NCI-H748 treated with DMSO at 0.1 percent for 48 hours (cell line): ENCODE results near the gene MCF2L.

ENCODE experiments used
- DNase-seq: peaks from one replicate; lab custom pipeline; 2025; lab: John Stamatoyannopoulos, UW

MCF2L gene

GRCh38 chr13:112951674-112952371 lies 17.2 kb upstream of the MCF2L start:
- DNase-seq = no peak

GRCh38 chr13:112952759-112953551 lies 16.1 kb upstream of the MCF2L start:
- DNase-seq = no peak

- no peak for DNase-seq
These were observed 15.2 kb upstream of the MCF2L start for GRCh38 chr13:112953591-112954487.

DNA sequence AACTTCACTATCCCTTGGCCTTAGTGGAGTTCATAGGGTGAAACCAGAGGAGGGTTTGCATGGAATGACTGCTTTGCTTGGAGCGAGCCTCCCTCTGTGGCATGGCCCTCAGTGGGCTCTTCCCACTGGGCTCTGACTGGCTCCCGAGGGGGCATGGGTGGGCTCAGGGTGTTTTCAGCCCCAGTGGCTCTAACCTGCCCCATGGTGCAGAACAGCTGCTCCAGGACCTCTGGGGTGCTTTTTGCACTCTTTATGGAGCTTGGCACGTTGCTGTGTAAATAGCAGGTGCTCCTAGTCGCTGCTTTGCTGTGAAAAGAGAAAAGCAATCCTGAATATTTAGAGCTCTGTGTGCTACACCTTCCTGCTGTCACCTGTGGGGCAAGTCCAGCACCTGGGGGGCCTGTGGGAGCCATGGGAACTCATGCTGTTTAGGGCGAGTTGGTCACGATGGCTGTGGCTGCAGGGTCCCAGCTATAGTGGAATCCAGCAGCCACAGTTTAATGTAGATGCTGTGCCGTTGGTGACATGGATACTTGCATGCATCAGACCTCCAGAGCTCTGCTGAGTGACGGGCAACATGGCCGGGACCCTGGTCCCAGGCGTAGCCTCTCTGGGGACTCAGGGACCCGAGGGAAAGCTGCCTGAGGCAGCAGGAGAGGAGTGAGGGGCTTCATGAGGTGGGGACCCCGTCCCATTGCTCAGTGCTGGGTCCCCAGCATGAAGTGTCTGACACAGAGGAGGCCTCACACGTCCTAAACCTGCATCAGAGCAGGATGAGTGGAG lies 14.3 kb upstream of the MCF2L start:
- no peak for DNase-seq

DNA sequence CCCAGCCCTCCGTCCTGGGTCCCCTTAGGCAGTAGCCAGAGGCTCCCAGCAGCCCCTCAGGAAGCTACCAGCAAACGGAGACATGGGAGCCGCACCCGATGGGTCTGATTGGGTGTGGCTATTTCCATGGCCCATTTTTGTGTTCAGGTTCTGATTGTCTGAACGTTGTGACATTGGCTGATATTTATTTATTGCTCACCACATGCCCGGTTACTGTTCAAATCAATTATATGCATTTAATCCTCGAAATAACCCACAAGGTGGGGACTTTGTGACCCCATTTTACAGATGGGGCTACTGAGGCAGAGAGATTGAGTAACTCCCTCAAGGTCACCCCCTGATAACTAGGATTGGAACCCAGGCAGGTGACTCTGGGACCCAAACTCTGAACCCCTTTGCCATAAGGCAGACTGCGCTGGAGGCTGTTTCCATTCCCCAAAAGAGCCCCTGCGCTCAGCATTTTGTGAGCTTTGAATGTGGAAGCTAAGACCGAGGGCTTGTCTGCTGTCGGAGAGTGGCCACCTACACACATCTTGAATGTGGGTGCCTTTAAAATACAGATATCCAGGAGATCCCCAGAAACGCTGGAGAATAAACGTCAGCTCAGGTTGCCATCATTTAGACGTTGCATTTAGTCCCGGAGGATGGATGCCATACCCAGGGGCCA lies 13.6 kb upstream of the MCF2L start:
- no peak for DNase-seq

DNA sequence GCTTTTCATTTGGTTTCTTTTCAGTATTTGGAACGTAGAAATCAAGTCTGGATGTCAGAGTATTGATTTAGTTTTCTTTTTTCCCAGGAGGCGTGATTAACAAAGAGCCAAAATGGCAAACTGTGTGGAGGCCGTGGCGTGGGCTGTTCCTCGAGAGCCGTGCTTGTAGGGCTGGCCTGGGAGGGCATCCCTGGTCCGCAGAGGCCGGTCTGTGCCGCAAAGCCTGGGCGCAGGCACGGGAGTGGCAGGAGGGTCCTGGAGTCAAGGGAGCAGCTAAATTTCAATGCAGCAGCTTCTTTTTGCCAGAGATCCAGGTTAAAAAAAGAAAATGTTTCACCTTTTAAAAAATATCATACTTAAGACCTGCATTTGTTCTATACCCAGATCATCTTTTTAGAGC lies 13.1 kb upstream of the MCF2L start:
- no peak for DNase-seq

DNA sequence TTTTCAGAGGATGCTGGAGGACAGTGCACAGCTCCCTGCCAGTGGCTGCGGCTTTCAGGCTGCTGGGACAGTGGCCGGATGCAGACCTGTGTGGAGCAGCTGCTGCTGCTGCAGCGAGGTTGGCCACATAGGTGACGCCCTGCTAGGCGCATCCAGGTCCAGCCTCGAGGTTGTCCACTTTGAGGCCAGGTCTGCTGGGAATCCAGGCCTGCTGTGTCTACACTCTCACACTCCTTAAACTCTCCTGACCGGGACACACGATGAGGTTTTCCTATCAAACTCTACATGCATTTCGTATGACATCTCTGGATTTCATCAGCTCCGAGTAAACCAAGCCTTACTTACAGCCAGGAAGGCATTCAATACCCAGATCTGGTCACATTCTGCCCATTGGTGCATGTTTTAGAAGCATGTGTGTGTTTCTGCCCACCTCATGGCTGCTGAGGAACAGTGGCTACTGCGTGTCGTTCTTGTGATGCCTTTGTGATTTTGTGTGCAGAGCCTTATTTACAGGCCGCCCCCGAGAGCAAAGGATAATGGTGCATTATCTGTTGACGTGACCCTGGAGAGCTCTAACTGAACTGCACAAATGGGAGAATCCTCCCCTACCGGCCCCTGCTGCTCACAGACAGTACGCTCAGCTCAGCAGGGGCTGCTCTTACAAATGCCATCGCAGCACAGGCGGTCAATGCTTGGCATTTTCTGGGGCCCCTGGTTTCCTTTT lies 12.3 kb upstream of the MCF2L start:
- DNase-seq = no peak

GRCh38 chr13:112957295-112957677 lies 11.7 kb upstream of the MCF2L start:
- no peak for DNase-seq

DNA sequence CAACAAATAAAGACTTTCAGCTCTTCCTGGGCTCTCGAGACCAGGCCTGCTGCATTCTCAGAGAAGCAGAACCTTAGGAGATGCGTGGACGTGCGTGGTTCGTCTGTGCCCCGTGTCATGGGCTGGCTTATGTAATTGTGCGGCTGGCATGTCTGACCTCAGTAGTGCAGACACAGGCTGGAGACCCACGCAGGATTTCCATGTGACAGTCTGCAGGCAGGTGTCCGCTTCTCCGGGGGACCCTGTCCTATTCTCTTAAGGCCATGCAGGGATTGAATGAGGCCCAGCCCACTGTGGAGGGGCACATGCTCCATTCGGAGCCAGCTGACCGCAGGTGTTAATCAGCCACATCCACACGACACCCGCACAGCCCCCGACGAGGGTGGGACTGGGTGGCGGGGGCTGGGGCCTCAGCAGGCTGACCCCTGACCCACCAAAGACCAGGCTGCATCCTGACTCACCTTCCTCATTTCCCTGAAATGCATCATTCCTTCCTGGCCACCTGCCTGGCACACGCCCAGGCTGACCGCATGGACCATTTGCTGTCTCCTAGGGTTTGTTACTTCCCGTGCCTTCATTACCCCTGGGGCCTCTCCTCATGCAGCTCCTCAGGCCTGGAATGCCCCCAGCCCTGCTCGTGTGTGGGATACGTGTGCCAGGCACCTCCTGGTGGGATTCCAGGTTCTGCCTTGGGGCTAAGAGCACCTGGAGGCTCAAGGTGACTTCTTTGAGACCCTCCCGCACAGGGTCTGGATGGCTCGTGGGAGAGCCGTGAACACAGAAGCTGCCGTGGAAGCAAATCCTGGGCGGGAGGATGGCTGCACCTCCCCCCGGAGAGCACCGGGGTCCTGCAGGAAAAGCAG lies 10.7 kb upstream of the MCF2L start:
- DNase-seq = no peak

- no peak for DNase-seq
These were observed 9.8 kb upstream of the MCF2L start for GRCh38 chr13:112959206-112959605.

GRCh38 chr13:112959701-112960542 lies 9.1 kb upstream of the MCF2L start:
- DNase-seq = no peak

DNA sequence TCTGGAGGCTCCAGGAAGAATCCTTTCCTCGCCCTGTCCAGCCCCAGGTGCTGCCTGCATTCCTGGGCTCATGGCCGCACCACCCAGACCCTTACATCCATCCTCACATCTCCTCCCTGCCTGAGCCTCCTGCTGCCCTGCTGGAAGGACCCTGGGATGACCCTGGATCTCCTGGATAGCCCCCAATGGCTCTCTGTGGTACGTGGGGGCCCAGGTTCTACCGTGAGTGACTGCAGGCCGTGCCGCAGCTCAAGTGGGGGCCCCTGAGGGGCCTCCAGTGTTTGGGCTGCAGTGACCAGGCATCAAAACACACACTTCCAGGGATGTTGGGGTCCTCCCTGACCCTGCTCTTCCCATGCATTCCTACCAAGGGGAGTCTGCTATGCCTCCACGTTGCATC lies 8.3 kb upstream of the MCF2L start:
- no peak for DNase-seq

- no peak for DNase-seq
These were observed 7.3 kb upstream of the MCF2L start for GRCh38 chr13:112961457-112962369.

DNA sequence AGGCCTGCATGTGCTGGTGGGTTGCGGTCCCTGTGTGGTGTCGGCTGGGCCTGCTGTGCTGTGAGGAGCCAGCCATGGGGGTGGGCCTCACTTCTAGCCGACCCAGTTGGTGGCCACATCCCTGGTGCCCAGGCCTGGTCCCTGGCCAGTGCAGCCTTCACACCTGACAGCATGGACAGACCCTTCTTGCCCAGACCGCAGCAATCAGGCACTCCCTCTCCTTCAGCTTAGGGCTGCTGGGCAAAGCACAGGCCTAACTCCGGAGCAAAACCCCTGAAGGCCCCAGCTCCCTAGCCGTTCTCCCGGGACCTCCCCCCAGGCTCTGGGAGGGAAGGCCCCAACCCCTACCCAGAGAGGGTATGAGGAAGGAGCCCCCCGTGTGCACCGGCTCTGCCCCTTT lies 6.6 kb upstream of the MCF2L start:
- DNase-seq = no peak

GRCh38 chr13:112962911-112963625 lies 5.9 kb upstream of the MCF2L start:
- DNase-seq = no peak

DNA sequence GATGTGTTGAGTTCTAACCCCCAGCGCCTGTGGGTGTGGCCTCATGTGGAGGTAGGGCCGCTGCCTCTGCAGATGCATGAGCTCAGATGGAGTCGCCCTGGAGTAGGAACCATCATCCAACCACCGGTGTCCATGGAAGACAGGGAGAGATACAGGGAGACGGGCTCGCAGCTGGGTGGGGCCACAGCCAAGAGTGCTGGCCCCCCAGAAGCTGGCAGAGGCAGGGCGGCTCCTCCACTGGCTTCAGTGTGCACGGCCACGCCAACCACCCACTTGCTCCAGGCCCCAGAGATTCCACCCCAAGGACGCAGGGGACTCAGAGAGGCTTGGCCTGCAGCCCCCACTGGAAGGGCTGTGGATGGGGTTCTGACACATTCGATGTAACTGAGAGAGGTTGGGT lies 5.4 kb upstream of the MCF2L start:
- no peak for DNase-seq

DNA sequence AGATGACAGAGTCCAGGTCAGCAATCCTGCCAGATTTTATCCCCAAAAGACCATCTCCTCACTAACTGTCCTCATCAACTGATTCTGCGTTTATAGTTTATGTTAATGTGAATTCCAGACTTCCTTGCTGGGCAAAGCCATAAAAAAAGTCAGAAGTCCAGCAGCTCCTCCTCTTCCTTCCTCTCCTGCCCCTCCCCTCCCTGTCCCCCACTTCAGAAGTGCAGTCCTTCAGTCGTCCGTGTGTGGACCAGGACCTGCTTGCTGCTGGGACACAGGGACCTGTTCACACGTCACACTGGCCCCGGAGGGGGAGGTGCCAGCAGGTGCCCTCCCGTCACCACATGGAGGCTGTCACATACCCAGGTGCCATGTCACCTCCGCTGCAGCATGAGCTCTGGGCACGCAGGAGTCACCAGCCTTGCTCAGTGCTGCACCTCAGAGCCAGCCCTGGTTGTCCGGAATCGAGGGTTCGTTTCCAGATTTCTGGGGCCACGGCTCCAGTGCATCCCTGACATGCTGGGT lies 4.0 kb upstream of the MCF2L start:
- DNase-seq = no peak
